Measurements from ENCODE around the gene NDUFS7.

- no peak for TF ChIP-seq CEBPB (IDR thresholded peaks at IDR 0.05)
- no peak for TF ChIP-seq EP300 (IDR thresholded peaks at IDR 0.05; ENCODE audit: borderline replicate concordance)
- no peak for TF ChIP-seq MAX (IDR thresholded peaks at IDR 0.05)
- no peak for TF ChIP-seq RAD21 (IDR thresholded peaks at IDR 0.05; ENCODE audit: low read depth)
- no peak for TF ChIP-seq TAF1 (IDR thresholded peaks at IDR 0.05; ENCODE audit: low read depth)
- no peak for TF ChIP-seq YY1 (IDR thresholded peaks at IDR 0.05; ENCODE audit: low read depth)
- no peak for TF ChIP-seq REST (IDR thresholded peaks at IDR 0.05; ENCODE audit: low read depth)
- no peak for TF ChIP-seq ZBTB7A (IDR thresholded peaks at IDR 0.05; ENCODE audit: low read depth)
- no peak for TF ChIP-seq FOXM1 (IDR thresholded peaks at IDR 0.05; ENCODE audit: borderline replicate concordance, low read depth)
- TF ChIP-seq CREB1 (IDR thresholded peaks at IDR 0.05; ENCODE audit: low read depth): no peak
- TF ChIP-seq USF1 (IDR thresholded peaks at IDR 0.05): no peak
- no peak for TF ChIP-seq NFIC (IDR thresholded peaks at IDR 0.05)
- TF ChIP-seq TEAD4 (IDR thresholded peaks at IDR 0.05): no peak
These were observed 2.1 kb downstream of the NDUFS7 start for GRCh38 chr19:1385816-1386215.
